ENCODE results near the gene ACVR1B. TPM values are rescaled to one million over a fixed set of nuclear protein-coding genes. Genes with fewer than 3 reads are reported as not detected.

The ACVR1B gene
- total and polyA plus RNA-seq, 2 of the 8 experiments (the other 6 are each of a cell fraction or from before 2014, with no cell fraction given), result 16.0 to 19.2 TPM

DNA sequence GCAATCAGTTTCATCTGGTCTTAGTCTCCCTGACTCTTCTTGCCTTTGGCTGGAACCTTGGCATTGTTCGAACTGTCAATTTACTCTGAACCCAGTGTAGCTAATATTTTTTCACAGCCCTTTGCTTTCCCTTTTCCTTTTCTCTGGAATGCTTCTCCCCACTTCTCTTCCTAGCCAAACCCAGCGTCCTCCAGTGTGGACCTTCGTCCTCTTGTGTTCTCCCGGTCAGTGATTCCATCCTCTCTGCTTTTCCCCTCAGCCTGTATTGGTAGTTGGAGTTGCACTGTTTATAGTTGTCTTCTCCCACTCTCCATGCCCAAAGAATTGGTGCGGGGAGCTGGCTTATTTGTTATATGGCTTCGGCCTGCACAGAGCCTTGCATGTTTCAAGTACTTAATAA lies 9.4 kb downstream of the ACVR1B start:
- no peak overlapping the region for H2AFZ ChIP-seq (ENCODE audit: low read length)
- no peak overlapping the region for H3K14ac ChIP-seq (ENCODE audit: insufficient read length)
- H2BK15ac ChIP-seq (ENCODE audit: low read length), result no peak overlapping the region
- no peak overlapping the region for H2BK5ac ChIP-seq (ENCODE audit: low read depth, low read length)
- no peak overlapping the region for H3K4me2 ChIP-seq (ENCODE audit: insufficient read depth in 1 of 2, low read depth in 2 of 2, low read length in 2 of 2)
- no peak overlapping the region for H2BK12ac ChIP-seq (ENCODE audit: low read depth, low read length)
- no peak overlapping the region for H4K8ac ChIP-seq (ENCODE audit: extremely low read depth, insufficient read depth, low read length)
- H3K23ac ChIP-seq (ENCODE audit: insufficient read length), result no peak overlapping the region
- ChIA-PET POLR2A (ENCODE audit: partially characterized antibody) (no interaction called here), CTCF (ENCODE audit: partially characterized antibody) (interaction anchor here (4.3 kb wide), 1 partner anchor 11 kb away, joined by 40 read pairs; no protein-coding TSS in a partner anchor)
- no peak overlapping the region for H2BK120ac ChIP-seq (replicated peaks; ENCODE audit: low read depth, low read length)
- 0 out of 2 replicates have a peak, but pooled peaks cover 2% of the 10 kb centered on the region for H3K79me1 ChIP-seq (ENCODE audit: low read depth, low read length)
- peaks cover 0 to 4% (median 1%) of the 10 kb centered on the region in 4 experiments; a peak in 1 of 7 replicates for H3K4me1 ChIP-seq (replicated peaks in 1 of 4; ENCODE audit: control insufficient read depth in 3 of 4, insufficient read depth in 4 of 4, low read length in 3 of 4)
- FAIRE-seq, result no peak
- H4K91ac ChIP-seq (replicated peaks; ENCODE audit: insufficient read length, low read length), result no peak overlapping the region
- H4K20me1 ChIP-seq (replicated peaks in 1 of 2; ENCODE audit: control insufficient read depth in 1 of 2, insufficient read depth in 2 of 2, low read length in 2 of 2), result peaks cover 4 to 14% of the 10 kb centered on the region in 2 experiments
- WGBS, 2 experiments (ENCODE audit: extremely low coverage in 1 of 2, insufficient coverage in 1 of 2, insufficient read length in 1 of 2, insufficient replicate concordance in 2 of 2, low coverage in 1 of 2, low lambda C conversion rate in 2 of 2, missing lambda C conversion rate in 1 of 2), result 91% methylated on average over 6 of the region's 6 CpGs; no CpG with 5 or more reads in 1 of the 2 experiments
- no peak overlapping the region for H3K4me3 ChIP-seq (ENCODE audit: extremely low read depth in 1 of 4, insufficient read depth in 2 of 4, low read depth in 3 of 4, low read length in 4 of 4)
- DNase-seq (ENCODE audit: low read depth in 1 of 2, low spot score in 2 of 2), result no peak
- no peaks in the 10 kb centered on the region; a peak in 1 of 4 replicates for H3K9me3 ChIP-seq (ENCODE audit: insufficient read depth in 2 of 2, low read depth in 1 of 2, low read length in 1 of 2)
- no peak overlapping the region for H2AK5ac ChIP-seq (ENCODE audit: low read depth, low read length)
- no peak overlapping the region for H3K27ac ChIP-seq (ENCODE audit: low read depth, low read length)
- no peaks in the 10 kb centered on the region for H3K27me3 ChIP-seq (replicated peaks in 1 of 4; ENCODE audit: control insufficient read depth in 3 of 4, extremely low read depth in 1 of 4, insufficient read depth in 3 of 4, low read length in 3 of 4)
- no peak overlapping the region for H3K9ac ChIP-seq (replicated peaks in 1 of 4; ENCODE audit: extremely low read depth in 1 of 4, low read depth in 3 of 4, low read length in 3 of 4)
- H3K36me3 ChIP-seq (ENCODE audit: control insufficient read depth in 2 of 4, insufficient read depth in 4 of 4, low read length in 3 of 4), result peaks cover 0 to 7% (median 0%) of the 10 kb centered on the region in 4 experiments; a peak in 2 of 8 replicates
- TF ChIP-seq, protein P1, sequence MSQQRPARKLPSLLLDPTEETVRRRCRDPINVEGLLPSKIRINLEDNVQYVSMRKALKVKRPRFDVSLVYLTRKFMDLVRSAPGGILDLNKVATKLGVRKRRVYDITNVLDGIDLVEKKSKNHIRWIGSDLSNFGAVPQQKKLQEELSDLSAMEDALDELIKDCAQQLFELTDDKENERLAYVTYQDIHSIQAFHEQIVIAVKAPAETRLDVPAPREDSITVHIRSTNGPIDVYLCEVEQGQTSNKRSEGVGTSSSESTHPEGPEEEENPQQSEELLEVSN (IDR thresholded peaks at IDR 0.05), result no peak
- TF ChIP-seq KDM1A (IDR thresholded peaks at IDR 0.05; ENCODE audit: borderline replicate concordance, low read length), result no peak
- no peak overlapping the region for H4K5ac ChIP-seq (ENCODE audit: insufficient read length, low read depth, low read length)
- H3K79me2 ChIP-seq (ENCODE audit: control insufficient read depth in 1 of 2, insufficient read depth in 2 of 2, low read length in 2 of 2), result peaks cover 0 to 24% of the 10 kb centered on the region in 2 experiments; a peak in 2 of 4 replicates
- H3K18ac ChIP-seq (ENCODE audit: extremely low read depth, low read length), result no peak overlapping the region
- H2BK20ac ChIP-seq (ENCODE audit: low read length), result no peak overlapping the region
- H3K4ac ChIP-seq (replicated peaks; ENCODE audit: insufficient read length, low read depth, low read length), result no peak overlapping the region
- H3K23me2 ChIP-seq (ENCODE audit: low read depth, low read length), result no peaks in the 10 kb centered on the region; the same call in 1 of the 2 replicates
- H3K56ac ChIP-seq (replicated peaks; ENCODE audit: insufficient read length, low read depth, low read length), result no peak overlapping the region
